SU-DHL-6 (cell line): Measurements from ENCODE around the gene GRAMD1B.

Source experiments
- H2AFZ ChIP-seq: fragments of 200-600 bp; sonication (generic); 2 replicates; pipeline ENCODE4 v1.6.1; 2014; ENCODE audit warnings: low read depth, mild to moderate bottlenecking, moderate library complexity, mixed read lengths, antibody characterized with exemption, low read length; ENCODE audit not compliant: severe bottlenecking
- H3F3A ChIP-seq: fragments of 200-600 bp; shearing (Covaris generic); 2 replicates; pipeline ENCODE4 v1.6.0; 2016; ENCODE audit warnings: antibody characterized with exemption, mild to moderate bottlenecking; ENCODE audit not compliant: insufficient read depth
- H3K27ac ChIP-seq: fragments of 200-600 bp; sonication (generic); 2 replicates; pipeline ENCODE4 v1.5.1; 2016; ENCODE audit warnings: low read depth, mild to moderate bottlenecking, low read length, moderate library complexity, mixed read lengths
- H3K27me3 ChIP-seq: fragments of 200-600 bp; sonication (generic), shearing (Covaris generic); 2 replicates; pipeline ENCODE4 v1.6.0; 2014; ENCODE audit warnings: mild to moderate bottlenecking, low read length
- H3K36me3 ChIP-seq: fragments of 200-600 bp; sonication (generic); 2 replicates; pipeline ENCODE4 v1.6.1; 2014; ENCODE audit warnings: mild to moderate bottlenecking, low read length, mixed read lengths
- H3K4me2 ChIP-seq: fragments of 300-600, 200-600 bp; shearing (Covaris generic), sonication (generic); 2 replicates; pipeline ENCODE4 v1.6.0; 2014; ENCODE audit warnings: low read length, low read depth, mild to moderate bottlenecking; ENCODE audit not compliant: poor library complexity, severe bottlenecking
- H3K4me3 ChIP-seq: fragments of 200-600 bp; sonication (generic); 2 replicates; pipeline ENCODE4 v1.5.1; 2014; ENCODE audit warnings: antibody characterized with exemption, low read length, mild to moderate bottlenecking, mixed read lengths; ENCODE audit not compliant: insufficient read depth, poor library complexity, severe bottlenecking
- H3K79me2 ChIP-seq: fragments of 200-600 bp; sonication (generic); 2 replicates; pipeline ENCODE4 v1.6.1; 2014; ENCODE audit warnings: mild to moderate bottlenecking, low read length, moderate library complexity; ENCODE audit not compliant: insufficient read depth
- H3K9ac ChIP-seq: fragments of 200-600 bp; sonication (generic); 2 replicates; pipeline ENCODE4 v1.7.0; 2014; ENCODE audit warnings: mild to moderate bottlenecking, low read length
- H3K9me2 ChIP-seq: fragments of 200-600 bp; sonication (generic); replicated peaks from 2 replicates; pipeline ENCODE4 v1.6.1; 2014; ENCODE audit warnings: low read length; ENCODE audit not compliant: insufficient read depth
- H3K9me3 ChIP-seq: fragments of 200-600 bp; sonication (generic); 2 replicates; pipeline ENCODE4 v1.6.1; 2014; ENCODE audit warnings: low read length, mixed read lengths; ENCODE audit not compliant: insufficient read depth
- H4K20me1 ChIP-seq: fragments of 200-600 bp; sonication (generic); 2 replicates; pipeline ENCODE4 v1.6.1; 2014; ENCODE audit warnings: low read depth, mild to moderate bottlenecking, antibody characterized with exemption, low read length, moderate library complexity, mixed read lengths
- CTCF ChIP-seq: fragments of 200-600 bp; sonication (generic); IDR thresholded peaks from one replicate; pipeline ENCODE4 v1.5.1; 2017; ENCODE audit warnings: antibody characterized with exemption, mild to moderate bottlenecking, low read length, moderate library complexity; ENCODE audit not compliant: insufficient read depth, poor library complexity, severe bottlenecking
- EZH2phosphoT487 ChIP-seq: fragments of 200-600 bp; sonication (generic), shearing (Covaris generic); conservative IDR thresholded peaks from 2 replicates; pipeline ENCODE4 v1.6.1; 2018; ENCODE audit warnings: mild to moderate bottlenecking, antibody characterized with exemption, low read length, moderate library complexity, mixed read lengths

Gene GRAMD1B

DNA sequence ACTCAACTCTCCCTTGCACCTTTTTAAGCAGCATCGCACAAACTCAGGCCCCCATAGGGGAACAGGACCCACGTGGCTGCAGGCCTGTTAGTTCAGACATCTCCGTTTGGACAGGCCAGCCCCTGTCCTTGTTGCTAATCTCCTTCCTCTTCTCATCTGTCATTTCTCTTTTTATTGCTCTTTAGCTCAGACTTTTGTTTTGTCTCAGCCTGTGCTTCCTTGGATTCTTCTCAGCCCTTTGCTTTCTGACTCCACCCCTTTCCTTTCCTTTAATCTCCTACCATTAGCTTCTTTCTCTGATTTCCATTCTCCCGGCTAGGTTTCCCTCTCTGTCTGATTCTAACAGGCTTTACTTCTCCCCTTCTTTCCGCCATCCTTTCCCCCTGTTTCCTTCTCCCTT is 155.6 kb downstream of the GRAMD1B start:
- Histone ChIP-seq H3K9me3 (no peaks in the 10 kb centered on the region), H3F3A (no peaks in the 10 kb centered on the region), H3K4me2 (no peak overlapping the region), H3K9ac (no peak overlapping the region), H3K27me3 (no peaks in the 10 kb centered on the region), H4K20me1 (no peaks in the 10 kb centered on the region), H2AFZ (no peak overlapping the region), H3K79me2 (no peaks in the 10 kb centered on the region), H3K9me2 (no peaks in the 10 kb centered on the region), H3K36me3 (no peaks in the 10 kb centered on the region), H3K27ac (no peak overlapping the region), H3K4me3 (no peak overlapping the region)
- TF ChIP-seq EZH2phosphoT487 (no peak), CTCF (no peak)

DNA sequence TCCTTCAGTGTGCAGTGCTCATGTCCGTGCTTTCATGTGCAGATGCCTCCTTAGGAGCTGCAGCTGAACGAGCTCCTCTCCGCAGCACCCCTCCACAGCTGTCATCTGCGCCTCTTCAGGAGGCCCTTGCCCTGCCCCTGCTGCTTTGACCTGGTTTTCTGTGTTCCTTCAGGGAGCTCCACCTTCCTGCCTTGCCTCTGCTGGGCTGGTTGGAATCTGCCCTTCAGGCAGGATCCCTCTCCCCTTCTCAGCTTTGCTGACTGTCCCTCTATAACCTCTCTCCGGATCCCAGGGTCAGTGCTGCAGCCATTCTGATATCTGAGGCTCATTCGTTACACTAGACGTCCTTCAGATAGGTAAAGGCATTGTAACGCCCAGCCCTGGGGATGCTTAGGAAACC is 156.5 kb downstream of the GRAMD1B start:
- H3K9me3 ChIP-seq: no peaks in the 10 kb centered on the region
- no peak overlapping the region for H2AFZ ChIP-seq
- no peaks in the 10 kb centered on the region for H3K9me2 ChIP-seq
- H3K36me3 ChIP-seq: no peaks in the 10 kb centered on the region
- H3K4me2 ChIP-seq: no peak overlapping the region
- H3K79me2 ChIP-seq: no peaks in the 10 kb centered on the region
- no peak for TF ChIP-seq CTCF
- H3K4me3 ChIP-seq: no peak overlapping the region
- no peak overlapping the region for H3K9ac ChIP-seq
- H3K27ac ChIP-seq: no peak overlapping the region
- H4K20me1 ChIP-seq: no peaks in the 10 kb centered on the region
- H3K27me3 ChIP-seq: no peaks in the 10 kb centered on the region
- no peaks in the 10 kb centered on the region for H3F3A ChIP-seq

DNA sequence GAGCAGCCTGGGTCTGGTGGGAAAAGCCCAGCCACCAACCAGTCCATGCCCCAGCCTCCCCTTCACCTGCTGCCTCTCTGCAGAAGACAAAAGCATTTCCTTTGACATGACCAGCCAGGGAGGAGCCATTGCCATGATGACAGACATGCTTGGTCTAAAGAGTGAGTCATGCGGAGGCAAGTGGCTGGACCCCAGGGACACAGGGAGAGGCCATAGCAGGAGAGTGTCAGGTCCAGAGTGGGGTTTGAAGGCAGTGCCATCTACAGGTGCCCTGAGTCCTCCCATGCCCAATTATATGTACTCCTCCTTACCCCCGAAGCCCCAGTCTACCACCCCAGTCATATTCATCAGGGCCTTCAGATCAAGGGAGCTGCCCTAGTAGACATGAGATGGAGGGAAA is 157.0 kb downstream of the GRAMD1B start:
- no peaks in the 10 kb centered on the region for H4K20me1 ChIP-seq
- H3F3A ChIP-seq: no peaks in the 10 kb centered on the region
- no peak overlapping the region for H2AFZ ChIP-seq
- no peaks in the 10 kb centered on the region for H3K36me3 ChIP-seq
- no peak overlapping the region for H3K4me2 ChIP-seq
- no peaks in the 10 kb centered on the region for H3K27me3 ChIP-seq
- no peaks in the 10 kb centered on the region for H3K79me2 ChIP-seq
- no peaks in the 10 kb centered on the region for H3K9me2 ChIP-seq
- no peak overlapping the region for H3K9ac ChIP-seq
- no peak overlapping the region for H3K4me3 ChIP-seq
- no peaks in the 10 kb centered on the region for H3K9me3 ChIP-seq
- TF ChIP-seq CTCF (no peak), EZH2phosphoT487 (no peak)
- H3K27ac ChIP-seq: no peak overlapping the region

DNA sequence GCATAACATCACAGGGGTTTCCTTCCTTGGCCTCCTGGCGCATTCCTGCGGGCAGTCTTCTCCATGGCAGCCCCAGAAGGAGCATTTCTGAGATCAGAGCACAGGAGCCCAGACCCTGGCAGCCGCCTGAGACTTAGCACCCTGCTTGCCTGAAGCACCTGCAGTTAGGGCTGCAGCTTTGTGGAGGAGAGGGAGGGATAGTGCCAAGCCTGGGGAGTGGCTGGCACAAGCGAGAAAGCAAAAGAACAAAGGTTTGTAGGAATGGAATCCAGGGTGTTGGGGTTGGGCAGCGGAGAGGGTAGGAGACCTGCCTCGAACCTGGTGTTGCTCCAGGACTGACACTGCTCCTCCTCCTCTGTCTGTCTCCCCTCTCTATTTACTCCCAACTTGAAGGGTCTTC is 157.5 kb downstream of the GRAMD1B start:
- H3F3A ChIP-seq: no peaks in the 10 kb centered on the region
- H3K9me2 ChIP-seq: no peaks in the 10 kb centered on the region
- no peak overlapping the region for H3K9ac ChIP-seq
- H4K20me1 ChIP-seq: no peaks in the 10 kb centered on the region
- no peaks in the 10 kb centered on the region for H3K36me3 ChIP-seq
- no peaks in the 10 kb centered on the region for H3K9me3 ChIP-seq
- no peaks in the 10 kb centered on the region for H3K79me2 ChIP-seq
- no peak overlapping the region for H3K4me2 ChIP-seq
- no peak overlapping the region for H2AFZ ChIP-seq
- TF ChIP-seq EZH2phosphoT487 (no peak), CTCF (no peak)
- no peak overlapping the region for H3K4me3 ChIP-seq
- H3K27me3 ChIP-seq: no peaks in the 10 kb centered on the region
- no peak overlapping the region for H3K27ac ChIP-seq
